Prostate gland (tissue), 2 donors: Measurements from ENCODE around the gene RNF4. TPM values are rescaled to one million over a fixed set of nuclear protein-coding genes. Genes with fewer than 3 reads are reported as not detected.

Experiments used
- DNase-seq: peaks from one replicate; pipeline ENCODE4 v3.0.0-alpha.2; 2019; ENCODE audit warnings: low spot score
- H3K27ac ChIP-seq, 2 donors: fragments of 200-600 bp; sonication (generic); 2 replicates each; pipeline ENCODE4 v1.5.1; 2017 to 2019
- H3K27me3 ChIP-seq: fragments of 200-600 bp; sonication (generic); replicated peaks from 2 replicates; pipeline ENCODE4 v1.5.1; 2019; ENCODE audit not compliant: insufficient read depth
- H3K36me3 ChIP-seq, 2 donors: fragments of 200-600 bp; sonication (generic); 1 replicate in 1 of 2; 2 replicates in 1 of 2; pipeline versions ENCODE4 v1.5.1 to v1.8.1; 2017 to 2019
- H3K4me1 ChIP-seq: fragments of 200-600 bp; sonication (generic); replicated peaks from 2 replicates; pipeline ENCODE4 v1.5.1; 2019
- H3K4me3 ChIP-seq, 2 donors: fragments of 200-600 bp; sonication (generic); 2 replicates each; pipeline ENCODE4 v1.5.1; 2017 to 2019
- H3K9me3 ChIP-seq: fragments of 200-600 bp; sonication (generic); 2 replicates; pipeline ENCODE4 v1.5.1; 2017
- CTCF ChIP-seq, 4 experiments: fragments of 200-600 bp in 2 of 4; fragments of 450-650 bp in 2 of 4; sonication (generic) in 2 of 4; IDR thresholded peaks; 1 replicate in 3 of 4; 2 replicates in 1 of 4; pipeline ENCODE4 v1.5.1; 2016 to 2019; ENCODE audit warnings: antibody characterized with exemption in 4 of 4, mild to moderate bottlenecking in 2 of 4, moderate library complexity in 2 of 4
- POLR2A ChIP-seq: fragments of 450-650 bp; IDR thresholded peaks from one replicate; pipeline ENCODE4 v1.6.1; 2016; ENCODE audit warnings: antibody characterized with exemption, mild to moderate bottlenecking
- POLR2AphosphoS5 ChIP-seq: sonication (generic); formaldehyde crosslinking; IDR thresholded peaks from one replicate; pipeline ENCODE4 v1.6.1; 2017; ENCODE audit warnings: antibody characterized with exemption
- WGBS: methylation state at CpG from one replicate; pipeline ENCODE4 v1.1.5; 2018; 5-methylcytosine and 5-hydroxymethylcytosine counted together
- intact Hi-C: fragments of 100-400 bp; cut with DNase I; formaldehyde crosslinking; loops from one replicate; pipeline ENCODE4 v1.14.2; 2022
- total RNA-seq, 2 donors: library from RNA; depleted of rRNA; stranded (reverse); fragments of >200 nt; gene quantifications; one replicate each; pipeline ENCODE4 v1.1.0, GENCODE V29; 2016

The RNF4 gene
- total RNA-seq, 2 donors from 2014 or later, result 33.9 to 56.1 TPM

- Histone ChIP-seq H3K27me3 (no peaks in the 10 kb centered on the region), H3K4me3 (no peak overlapping the region), H3K36me3 (no peaks in the 10 kb centered on the region), H3K9me3 (no peaks in the 10 kb centered on the region), H3K27ac (no peak overlapping the region), H3K4me1 (no peaks in the 10 kb centered on the region)
- WGBS, result 73% methylated on average over 25 of the region's 25 CpGs
- intact Hi-C loops, result no loop called here
- no peak for TF ChIP-seq CTCF (IDR thresholded peaks at IDR 0.05)
- TF ChIP-seq POLR2AphosphoS5, result no peak
- TF ChIP-seq POLR2A, result no peak
- DNase-seq, result no peak
Observed at GRCh38 chr4:2437475-2438215, 31.3 kb upstream of the RNF4 start.

GRCh38 chr4:2438822-2439718, 29.8 kb upstream of the RNF4 start:
- 72% methylated on average over 16 of the region's 16 CpGs for WGBS
- Histone ChIP-seq H3K4me1 (no peaks in the 10 kb centered on the region), H3K9me3 (no peaks in the 10 kb centered on the region), H3K27ac (no peak overlapping the region), H3K27me3 (no peaks in the 10 kb centered on the region), H3K4me3 (no peak overlapping the region), H3K36me3 (no peaks in the 10 kb centered on the region)
- DNase-seq, result no peak
- intact Hi-C loops, result no loop called here
- no peak for TF ChIP-seq POLR2A
- no peak for TF ChIP-seq CTCF (IDR thresholded peaks at IDR 0.05)
- no peak for TF ChIP-seq POLR2AphosphoS5

- 51% methylated on average over 14 of the region's 14 CpGs for WGBS
- Histone ChIP-seq H3K36me3 (no peaks in the 10 kb centered on the region), H3K4me3 (no peak overlapping the region), H3K9me3 (no peaks in the 10 kb centered on the region), H3K4me1 (no peaks in the 10 kb centered on the region), H3K27me3 (no peaks in the 10 kb centered on the region), H3K27ac (no peak overlapping the region)
- DNase-seq, result no peak
- intact Hi-C loops, result no loop called here
- TF ChIP-seq POLR2A, result no peak
- TF ChIP-seq CTCF (IDR thresholded peaks at IDR 0.05), result peak in 3 of 4 experiments; percentile 46 to 63 (median 48)
Observed at GRCh38 chr4:2441393-2442174, 27.3 kb upstream of the RNF4 start.

- no peak overlapping the region for H3K4me3 ChIP-seq
- no peaks in the 10 kb centered on the region for H3K4me1 ChIP-seq
- H3K27ac ChIP-seq, result no peak overlapping the region
- no peaks in the 10 kb centered on the region for H3K9me3 ChIP-seq
- intact Hi-C loops, result no loop called here
- H3K36me3 ChIP-seq, result no peaks in the 10 kb centered on the region
- H3K27me3 ChIP-seq, result no peaks in the 10 kb centered on the region
- no peak for DNase-seq
- TF ChIP-seq POLR2AphosphoS5 (no peak), CTCF (IDR thresholded peaks at IDR 0.05) (no peak), POLR2A (no peak)
- 72% methylated on average over 15 of the region's 20 CpGs for WGBS
Observed at GRCh38 chr4:2442175-2442993, 26.5 kb upstream of the RNF4 start.
